ENCODE measurements around the gene FEM1B.

Gene FEM1B

DNA sequence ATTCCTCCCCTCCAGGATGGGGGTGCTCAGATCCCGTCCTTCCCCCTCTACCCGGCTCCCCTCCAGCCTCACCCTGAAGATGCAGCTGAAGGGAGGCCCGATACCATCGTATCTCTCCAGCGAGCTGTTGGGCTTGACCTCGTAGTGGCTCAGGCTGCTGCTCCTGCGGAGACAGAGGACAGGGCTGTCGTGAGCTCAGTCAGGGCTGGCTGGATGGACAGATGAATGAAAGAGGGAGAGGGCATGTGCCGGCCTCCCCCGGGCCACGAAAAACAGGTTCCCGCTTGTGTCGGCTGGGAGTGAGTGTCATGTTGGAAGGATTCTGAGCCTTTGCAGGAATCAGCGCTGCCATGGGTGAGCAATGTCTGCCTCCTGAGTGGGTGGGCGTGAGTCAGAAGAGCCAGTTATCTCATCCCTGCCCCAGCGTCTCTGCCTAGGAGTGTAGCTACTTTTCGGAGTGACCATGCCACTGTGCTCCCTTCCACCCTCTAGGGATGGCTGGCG lies 35.2 kb downstream of the FEM1B start:
- Histone ChIP-seq H3K27ac (ENCODE audit: extremely low read depth, low read depth, low read length) (no peak overlapping the region), H3K9me3 (ENCODE audit: control insufficient read depth, insufficient read depth, low read depth, low read length) (no peaks in the 10 kb centered on the region), H3K36me3 (ENCODE audit: control insufficient read depth in 2 of 2, insufficient read depth in 1 of 2, low read length in 2 of 2) (no peaks in the 10 kb centered on the region), H3K4me1 (ENCODE audit: control insufficient read depth, insufficient read depth, low read length) (no peaks in the 10 kb centered on the region), H3K4me3 (ENCODE audit: low read depth, low read length) (no peak overlapping the region)
- TF ChIP-seq ZNF600 (tag by site-specific recombination; IDR thresholded peaks at IDR 0.05) (0 out of 2 replicates have a peak, but pooled peaks have one; percentile 16), ZFHX2 (tag by site-specific recombination; conservative IDR thresholded peaks at IDR 0.05) (peak; percentile 87), ZNF514 (tag by site-specific recombination; IDR thresholded peaks at IDR 0.05) (no peak), ZBTB7A (tag by site-specific recombination; IDR thresholded peaks at IDR 0.05; ENCODE audit: low read depth) (no peak), ZNF366 (tag by site-specific recombination; conservative IDR thresholded peaks at IDR 0.05) (no peak), GFI1B (tag by site-specific recombination; IDR thresholded peaks at IDR 0.05) (no peak), EGR2 (tag by site-specific recombination; IDR thresholded peaks at IDR 0.05; ENCODE audit: low read depth) (peak; percentile 80)
- ChIA-PET POLR2A (no interaction called here), CTCF (interaction anchor here (0.6 to 1.4 kb wide), 7 partner anchors 20 to 613 kb away, joined by 3 to 4 read pairs (median 4); no protein-coding TSS in a partner anchor)

DNA sequence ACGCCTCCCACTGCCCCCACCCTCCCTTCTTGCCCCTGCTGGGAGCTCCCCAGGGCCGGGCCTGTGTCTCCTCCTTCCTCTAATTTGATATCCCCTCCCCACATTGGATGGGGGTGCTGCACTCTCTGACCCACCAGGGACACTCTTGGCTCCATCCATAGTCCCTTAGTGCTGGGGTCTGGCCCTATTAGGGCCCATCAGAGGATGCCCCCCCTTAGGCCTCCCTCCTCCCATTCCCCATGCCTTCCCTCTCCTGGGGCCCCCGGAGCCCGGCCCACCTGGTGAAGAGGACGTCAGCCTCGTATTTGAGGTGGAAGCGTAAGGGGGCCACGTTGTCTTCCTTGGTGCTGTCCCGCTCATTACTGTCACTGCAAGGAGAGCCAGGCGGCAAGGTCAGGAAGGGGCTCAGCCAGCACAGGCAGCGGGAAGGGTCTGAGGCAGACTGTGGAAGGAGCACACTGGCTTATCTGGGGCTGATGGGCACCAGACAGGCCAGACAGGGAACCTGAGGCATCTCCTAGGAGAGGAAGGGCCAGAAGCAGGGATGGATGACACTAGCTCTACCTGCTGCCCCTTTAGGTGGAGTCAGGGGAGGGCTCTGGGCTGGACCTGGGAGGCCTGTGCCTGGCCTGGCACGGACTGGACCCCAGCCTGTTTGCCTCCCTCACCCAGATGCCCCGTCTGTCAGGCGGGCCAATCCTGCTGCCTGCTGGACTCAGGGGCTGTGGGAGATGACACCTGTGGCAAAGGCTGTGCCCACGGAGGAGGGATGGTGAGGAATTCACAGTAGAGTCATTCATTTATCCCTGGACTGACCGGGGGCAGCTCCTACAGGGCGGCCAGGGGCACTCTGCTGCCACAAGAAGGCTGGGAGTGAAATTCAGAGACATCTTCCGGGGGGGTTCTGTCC lies 36.2 kb downstream of the FEM1B start:
- Histone ChIP-seq H3K27ac (ENCODE audit: extremely low read depth, low read depth, low read length) (no peak overlapping the region), H3K4me3 (ENCODE audit: low read depth, low read length) (no peak overlapping the region), H3K36me3 (ENCODE audit: control insufficient read depth in 2 of 2, insufficient read depth in 1 of 2, low read length in 2 of 2) (no peaks in the 10 kb centered on the region), H3K4me1 (ENCODE audit: control insufficient read depth, insufficient read depth, low read length) (no peaks in the 10 kb centered on the region), H3K9me3 (ENCODE audit: control insufficient read depth, insufficient read depth, low read depth, low read length) (no peaks in the 10 kb centered on the region)
- POLR2A ChIA-PET, result no interaction called here
- TF ChIP-seq, protein P1, sequence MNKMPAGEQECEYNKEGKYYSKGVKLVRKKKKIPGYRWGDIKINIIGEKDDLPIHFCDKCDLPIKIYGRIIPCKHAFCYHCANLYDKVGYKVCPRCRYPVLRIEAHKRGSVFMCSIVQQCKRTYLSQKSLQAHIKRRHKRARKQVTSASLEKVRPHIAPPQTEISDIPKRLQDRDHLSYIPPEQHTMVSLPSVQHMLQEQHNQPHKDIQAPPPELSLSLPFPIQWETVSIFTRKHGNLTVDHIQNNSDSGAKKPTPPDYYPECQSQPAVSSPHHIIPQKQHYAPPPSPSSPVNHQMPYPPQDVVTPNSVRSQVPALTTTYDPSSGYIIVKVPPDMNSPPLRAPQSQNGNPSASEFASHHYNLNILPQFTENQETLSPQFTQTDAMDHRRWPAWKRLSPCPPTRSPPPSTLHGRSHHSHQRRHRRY (tag by site-specific recombination; IDR thresholded peaks at IDR 0.05), result no peak
- no peak for TF ChIP-seq ZNF654 (tag by site-specific recombination; IDR thresholded peaks at IDR 0.05; ENCODE audit: low read depth)
- no peak for TF ChIP-seq FEZF1 (tag by site-specific recombination; IDR thresholded peaks at IDR 0.05)
- no peak for TF ChIP-seq ZNF132 (tag by site-specific recombination; IDR thresholded peaks at IDR 0.05; ENCODE audit: borderline replicate concordance)
- no peak for TF ChIP-seq ZNF548 (tag by site-specific recombination; IDR thresholded peaks at IDR 0.05)
- TF ChIP-seq, protein P2, sequence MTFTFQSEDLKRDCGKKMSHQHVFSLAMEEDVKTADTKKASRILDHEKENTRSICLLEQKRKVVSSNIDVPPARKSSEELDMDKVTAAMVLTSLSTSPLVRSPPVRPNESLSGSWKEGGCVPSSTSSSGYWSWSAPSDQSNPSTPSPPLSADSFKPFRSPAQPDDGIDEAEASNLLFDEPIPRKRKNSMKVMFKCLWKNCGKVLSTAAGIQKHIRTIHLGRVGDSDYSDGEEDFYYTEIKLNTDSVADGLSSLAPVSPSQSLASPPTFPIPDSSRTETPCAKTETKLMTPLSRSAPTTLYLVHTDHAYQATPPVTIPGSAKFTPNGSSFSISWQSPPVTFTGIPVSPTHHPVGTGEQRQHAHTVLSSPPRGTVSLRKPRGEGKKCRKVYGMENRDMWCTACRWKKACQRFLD (tag by site-specific recombination; IDR thresholded peaks at IDR 0.05), result no peak
- TF ChIP-seq ZIC2 (tag by site-specific recombination; IDR thresholded peaks at IDR 0.05), result no peak
- TF ChIP-seq, protein P3, sequence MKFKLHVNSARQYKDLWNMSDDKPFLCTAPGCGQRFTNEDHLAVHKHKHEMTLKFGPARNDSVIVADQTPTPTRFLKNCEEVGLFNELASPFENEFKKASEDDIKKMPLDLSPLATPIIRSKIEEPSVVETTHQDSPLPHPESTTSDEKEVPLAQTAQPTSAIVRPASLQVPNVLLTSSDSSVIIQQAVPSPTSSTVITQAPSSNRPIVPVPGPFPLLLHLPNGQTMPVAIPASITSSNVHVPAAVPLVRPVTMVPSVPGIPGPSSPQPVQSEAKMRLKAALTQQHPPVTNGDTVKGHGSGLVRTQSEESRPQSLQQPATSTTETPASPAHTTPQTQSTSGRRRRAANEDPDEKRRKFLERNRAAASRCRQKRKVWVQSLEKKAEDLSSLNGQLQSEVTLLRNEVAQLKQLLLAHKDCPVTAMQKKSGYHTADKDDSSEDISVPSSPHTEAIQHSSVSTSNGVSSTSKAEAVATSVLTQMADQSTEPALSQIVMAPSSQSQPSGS (tag by site-specific recombination; IDR thresholded peaks at IDR 0.05; ENCODE audit: low read depth), result no peak
- TF ChIP-seq, protein P4, sequence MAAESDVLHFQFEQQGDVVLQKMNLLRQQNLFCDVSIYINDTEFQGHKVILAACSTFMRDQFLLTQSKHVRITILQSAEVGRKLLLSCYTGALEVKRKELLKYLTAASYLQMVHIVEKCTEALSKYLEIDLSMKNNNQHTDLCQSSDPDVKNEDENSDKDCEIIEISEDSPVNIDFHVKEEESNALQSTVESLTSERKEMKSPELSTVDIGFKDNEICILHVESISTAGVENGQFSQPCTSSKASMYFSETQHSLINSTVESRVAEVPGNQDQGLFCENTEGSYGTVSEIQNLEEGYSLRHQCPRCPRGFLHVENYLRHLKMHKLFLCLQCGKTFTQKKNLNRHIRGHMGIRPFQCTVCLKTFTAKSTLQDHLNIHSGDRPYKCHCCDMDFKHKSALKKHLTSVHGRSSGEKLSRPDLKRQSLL (tag by site-specific recombination; IDR thresholded peaks at IDR 0.05), result no peak
- no peak for TF ChIP-seq ZNF394 (tag by site-specific recombination; IDR thresholded peaks at IDR 0.05; ENCODE audit: borderline replicate concordance)
- no peak for TF ChIP-seq ZNF544 (tag by site-specific recombination; IDR thresholded peaks at IDR 0.05)
- TF ChIP-seq, protein P5, sequence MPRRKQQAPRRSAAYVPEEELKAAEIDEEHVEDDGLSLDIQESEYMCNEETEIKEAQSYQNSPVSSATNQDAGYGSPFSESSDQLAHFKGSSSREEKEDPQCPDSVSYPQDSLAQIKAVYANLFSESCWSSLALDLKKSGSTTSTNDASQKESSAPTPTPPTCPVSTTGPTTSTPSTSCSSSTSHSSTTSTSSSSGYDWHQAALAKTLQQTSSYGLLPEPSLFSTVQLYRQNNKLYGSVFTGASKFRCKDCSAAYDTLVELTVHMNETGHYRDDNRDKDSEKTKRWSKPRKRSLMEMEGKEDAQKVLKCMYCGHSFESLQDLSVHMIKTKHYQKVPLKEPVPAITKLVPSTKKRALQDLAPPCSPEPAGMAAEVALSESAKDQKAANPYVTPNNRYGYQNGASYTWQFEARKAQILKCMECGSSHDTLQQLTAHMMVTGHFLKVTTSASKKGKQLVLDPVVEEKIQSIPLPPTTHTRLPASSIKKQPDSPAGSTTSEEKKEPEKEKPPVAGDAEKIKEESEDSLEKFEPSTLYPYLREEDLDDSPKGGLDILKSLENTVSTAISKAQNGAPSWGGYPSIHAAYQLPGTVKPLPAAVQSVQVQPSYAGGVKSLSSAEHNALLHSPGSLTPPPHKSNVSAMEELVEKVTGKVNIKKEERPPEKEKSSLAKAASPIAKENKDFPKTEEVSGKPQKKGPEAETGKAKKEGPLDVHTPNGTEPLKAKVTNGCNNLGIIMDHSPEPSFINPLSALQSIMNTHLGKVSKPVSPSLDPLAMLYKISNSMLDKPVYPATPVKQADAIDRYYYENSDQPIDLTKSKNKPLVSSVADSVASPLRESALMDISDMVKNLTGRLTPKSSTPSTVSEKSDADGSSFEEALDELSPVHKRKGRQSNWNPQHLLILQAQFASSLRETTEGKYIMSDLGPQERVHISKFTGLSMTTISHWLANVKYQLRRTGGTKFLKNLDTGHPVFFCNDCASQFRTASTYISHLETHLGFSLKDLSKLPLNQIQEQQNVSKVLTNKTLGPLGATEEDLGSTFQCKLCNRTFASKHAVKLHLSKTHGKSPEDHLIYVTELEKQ (tag by site-specific recombination; IDR thresholded peaks at IDR 0.05; ENCODE audit: borderline replicate concordance), result no peak
- no peak for TF ChIP-seq ZNF501 (tag by site-specific recombination; IDR thresholded peaks at IDR 0.05)
- TF ChIP-seq, protein P6, sequence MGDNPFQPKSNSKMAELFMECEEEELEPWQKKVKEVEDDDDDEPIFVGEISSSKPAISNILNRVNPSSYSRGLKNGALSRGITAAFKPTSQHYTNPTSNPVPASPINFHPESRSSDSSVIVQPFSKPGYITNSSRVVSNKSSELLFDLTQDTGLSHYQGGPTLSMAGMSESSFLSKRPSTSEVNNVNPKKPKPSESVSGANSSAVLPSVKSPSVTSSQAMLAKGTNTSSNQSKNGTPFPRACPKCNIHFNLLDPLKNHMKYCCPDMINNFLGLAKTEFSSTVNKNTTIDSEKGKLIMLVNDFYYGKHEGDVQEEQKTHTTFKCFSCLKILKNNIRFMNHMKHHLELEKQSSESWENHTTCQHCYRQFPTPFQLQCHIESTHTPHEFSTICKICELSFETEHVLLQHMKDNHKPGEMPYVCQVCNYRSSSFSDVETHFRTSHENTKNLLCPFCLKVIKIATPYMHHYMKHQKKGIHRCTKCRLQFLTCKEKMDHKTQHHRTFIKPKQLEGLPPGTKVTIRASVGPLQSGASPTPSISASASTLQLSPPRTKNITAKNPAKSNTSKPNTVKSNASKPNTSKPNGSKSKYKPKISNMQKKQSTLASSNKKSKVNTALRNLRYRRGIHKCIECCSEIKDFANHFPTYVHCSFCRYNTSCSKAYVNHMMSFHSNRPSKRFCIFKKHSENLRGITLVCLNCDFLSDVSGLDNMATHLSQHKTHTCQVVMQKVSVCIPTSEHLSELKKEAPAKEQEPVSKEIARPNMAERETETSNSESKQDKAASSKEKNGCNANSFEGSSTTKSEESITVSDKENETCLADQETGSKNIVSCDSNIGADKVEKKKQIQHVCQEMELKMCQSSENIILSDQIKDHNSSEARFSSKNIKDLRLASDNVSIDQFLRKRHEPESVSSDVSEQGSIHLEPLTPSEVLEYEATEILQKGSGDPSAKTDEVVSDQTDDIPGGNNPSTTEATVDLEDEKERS (tag by site-specific recombination; IDR thresholded peaks at IDR 0.05), result no peak
- no peak for TF ChIP-seq SCRT2 (tag by site-specific recombination; IDR thresholded peaks at IDR 0.05)
- CTCF ChIA-PET, result interaction anchor here (0.6 to 1.4 kb wide), 2 partner anchors 225 to 612 kb away, joined by 3 to 4 read pairs; no protein-coding TSS in a partner anchor
